Measurements from ENCODE around the gene COL6A3.

GRCh38 chr2:237278568-237278967 is 135.4 kb downstream of the COL6A3 start:
- TF ChIP-seq CTCF (IDR thresholded peaks at IDR 0.05), result no peak
- peak in 1 of 4 donors; percentile 28 for TF ChIP-seq EP300 (IDR thresholded peaks at IDR 0.05)
- peak in 3 of 4 donors; percentile 61 to 72 (median 67) for TF ChIP-seq POLR2AphosphoS5 (IDR thresholded peaks at IDR 0.05)
- TF ChIP-seq POLR2A (IDR thresholded peaks at IDR 0.05), result no peak

Data from sigmoid colon (tissue), 4 donors.